ENCODE results near the gene CERK. TPM values are rescaled to one million over a fixed set of nuclear protein-coding genes. Genes with fewer than 3 reads are reported as not detected.
A peak's percentile ranks its signal among the peaks of the same experiment; 100 is the strongest.

Gene CERK
- total and polyA plus RNA-seq, 2 of the 8 experiments (the other 6 are each of a cell fraction or from before 2014, with no cell fraction given) = 26.6 to 59.0 TPM

GRCh38 chr22:46681010-46681409 lies 57.0 kb downstream of the CERK start:
- Histone ChIP-seq H2BK5ac (ENCODE audit: low read depth, low read length) (no peak overlapping the region), H3K14ac (ENCODE audit: insufficient read length) (no peak overlapping the region), H3K4me1 (replicated peaks in 1 of 4; ENCODE audit: control insufficient read depth in 3 of 4, insufficient read depth in 4 of 4, low read length in 3 of 4) (no peaks in the 10 kb centered on the region), H4K5ac (ENCODE audit: insufficient read length, low read depth, low read length) (no peak overlapping the region), H3K4me2 (ENCODE audit: insufficient read depth in 1 of 2, low read depth in 2 of 2, low read length in 2 of 2) (no peak overlapping the region), H3K23me2 (ENCODE audit: low read depth, low read length) (peaks cover 3% of the 10 kb centered on the region; the same call in 1 of the 2 replicates), H2AK5ac (ENCODE audit: low read depth, low read length) (no peak overlapping the region), H3K18ac (ENCODE audit: extremely low read depth, low read length) (no peak overlapping the region), H3K27me3 (replicated peaks in 1 of 4; ENCODE audit: control insufficient read depth in 3 of 4, extremely low read depth in 1 of 4, insufficient read depth in 3 of 4, low read length in 3 of 4) (no peaks in the 10 kb centered on the region), H4K91ac (replicated peaks; ENCODE audit: insufficient read length, low read length) (no peak overlapping the region), H4K20me1 (replicated peaks in 1 of 2; ENCODE audit: control insufficient read depth in 1 of 2, insufficient read depth in 2 of 2, low read length in 2 of 2) (no peaks in the 10 kb centered on the region), H3K36me3 (ENCODE audit: control insufficient read depth in 2 of 4, insufficient read depth in 4 of 4, low read length in 3 of 4) (peaks cover 0 to 3% (median under 1%) of the 10 kb centered on the region in 4 experiments; a peak in 2 of 8 replicates), H2AFZ (ENCODE audit: low read length) (no peak overlapping the region), H3K27ac (ENCODE audit: low read depth, low read length) (no peak overlapping the region), H3K56ac (replicated peaks; ENCODE audit: insufficient read length, low read depth, low read length) (no peak overlapping the region), H3K4ac (replicated peaks; ENCODE audit: insufficient read length, low read depth, low read length) (no peak overlapping the region), H3K4me3 (ENCODE audit: extremely low read depth in 1 of 4, insufficient read depth in 2 of 4, low read depth in 3 of 4, low read length in 4 of 4) (no peak overlapping the region), H3K9ac (replicated peaks in 1 of 4; ENCODE audit: extremely low read depth in 1 of 4, low read depth in 3 of 4, low read length in 3 of 4) (no peak overlapping the region), H4K8ac (ENCODE audit: extremely low read depth, insufficient read depth, low read length) (no peak overlapping the region), H3K9me3 (ENCODE audit: insufficient read depth in 2 of 2, low read depth in 1 of 2, low read length in 1 of 2) (no peaks in the 10 kb centered on the region), H2BK12ac (ENCODE audit: low read depth, low read length) (no peak overlapping the region), H3K79me1 (ENCODE audit: low read depth, low read length) (no peaks in the 10 kb centered on the region), H2BK15ac (ENCODE audit: low read length) (no peak overlapping the region), H2BK120ac (replicated peaks; ENCODE audit: low read depth, low read length) (no peak overlapping the region), H3K23ac (ENCODE audit: insufficient read length) (no peak overlapping the region), H3K79me2 (ENCODE audit: control insufficient read depth in 1 of 2, insufficient read depth in 2 of 2, low read length in 2 of 2) (no peaks in the 10 kb centered on the region), H2BK20ac (ENCODE audit: low read length) (no peak overlapping the region)
- DNase-seq (ENCODE audit: low read depth in 1 of 2, low spot score in 2 of 2) (peak in 1 of 2 experiments; percentile 70), FAIRE-seq (no peak)
- ChIA-PET CTCF (ENCODE audit: partially characterized antibody) (interaction anchor here (0.6 to 4.1 kb wide), 22 partner anchors 11 to 345 kb away, joined by 3 to 32 read pairs (median 4); no protein-coding TSS in a partner anchor), POLR2A (ENCODE audit: partially characterized antibody) (interaction anchor here (0.6 to 1.4 kb wide), 2 partner anchors 45 to 82 kb away, joined by 3 to 4 read pairs; partner anchors contain the start of gene TBC1D22A)
- 81% methylated on average over 7 of the region's 7 CpGs; no CpG with 5 or more reads in 1 of the 2 experiments for WGBS, 2 experiments (ENCODE audit: extremely low coverage in 1 of 2, insufficient coverage in 1 of 2, insufficient read length in 1 of 2, insufficient replicate concordance in 2 of 2, low coverage in 1 of 2, low lambda C conversion rate in 2 of 2, missing lambda C conversion rate in 1 of 2)
- TF ChIP-seq BACH1 (IDR thresholded peaks at IDR 0.05; ENCODE audit: low read length) (peak; percentile 57; the same call in 1 of the 2 replicates), EGR1 (IDR thresholded peaks at IDR 0.05; ENCODE audit: borderline replicate concordance, low read depth, low read length) (no peak), KDM4A (IDR thresholded peaks at IDR 0.05; ENCODE audit: low read depth, low read length, severe bottlenecking) (no peak), CHD2 (IDR thresholded peaks at IDR 0.05; ENCODE audit: low read length) (no peak), RAD21 (IDR thresholded peaks at IDR 0.05 in 1 of 2, conservative IDR thresholded peaks at IDR 0.05 in 1 of 2; ENCODE audit: low read depth in 2 of 2, low read length in 2 of 2) (peak; percentile 44 to 64), SP4 (IDR thresholded peaks at IDR 0.05; ENCODE audit: low read length) (no peak), YY1 (IDR thresholded peaks at IDR 0.05; ENCODE audit: low read depth, low read length) (no peak), CTCF (IDR thresholded peaks at IDR 0.05; ENCODE audit: control extremely low read depth in 1 of 3, insufficient read depth in 1 of 3, low read depth in 1 of 3, low read length in 3 of 3) (peak; percentile 66 to 78 (median 67)), POLR2A (IDR thresholded peaks at IDR 0.05; ENCODE audit: control extremely low read depth in 1 of 2, low read depth in 2 of 2, low read length in 2 of 2) (no peak), CHD1 (IDR thresholded peaks at IDR 0.05; ENCODE audit: low read depth, low read length) (no peak), SRF (IDR thresholded peaks at IDR 0.05; ENCODE audit: low read depth, low read length) (no peak), SAP30 (IDR thresholded peaks at IDR 0.05; ENCODE audit: insufficient read depth, insufficient replicate concordance, low read length) (no peak)

Measured in H1 (cell line).